ENCODE results near the gene GBP6.
"Not testable (repeated sequence)": the region's sequence is repeated elsewhere in the genome, so short reads cannot be mapped to it uniquely, and the experiment has no call there.

GBP6 gene

GRCh38 chr1:89434058-89434780 lies 70.4 kb downstream of the GBP6 start:
- H3K4me3 ChIP-seq (ENCODE audit: low read length); DNase-seq (ENCODE audit: low read depth, low spot score): not testable (repeated sequence)

Measured in Jurkat, Clone E6-1 (cell line).